ENCODE results near the gene DTX3L. TPM values are rescaled to one million over a fixed set of nuclear protein-coding genes. Genes with fewer than 3 reads are reported as not detected.
A peak's percentile ranks its signal among the peaks of the same experiment; 100 is the strongest.

DTX3L gene
- total and polyA plus RNA-seq, 2 of the 13 experiments (the other 11 are each of a cell fraction or from before 2014, with no cell fraction given) = 2.5 to 10.9 TPM

GRCh38 chr3:122572940-122573412 lies 8.8 kb downstream of the DTX3L start (continued):
- TF ChIP-seq SNAPC4 (CRISPR knock-in tag; IDR thresholded peaks at IDR 0.05) (no peak), ZNF496 (CRISPR knock-in tag; IDR thresholded peaks at IDR 0.05; ENCODE audit: insufficient replicate concordance) (no peak), HOXA9 (CRISPR knock-in tag; IDR thresholded peaks at IDR 0.05; ENCODE audit: borderline replicate concordance) (no peak), MZF1 (CRISPR knock-in tag; IDR thresholded peaks at IDR 0.05; ENCODE audit: borderline replicate concordance) (no peak), RXRB (CRISPR knock-in tag; IDR thresholded peaks at IDR 0.05; ENCODE audit: borderline replicate concordance) (peak; percentile 72), GTF2F1 (IDR thresholded peaks at IDR 0.05; ENCODE audit: low read length) (no peak), ZKSCAN5 (CRISPR knock-in tag; IDR thresholded peaks at IDR 0.05) (peak; percentile 91), HMGXB3 (CRISPR knock-in tag; IDR thresholded peaks at IDR 0.05; ENCODE audit: borderline replicate concordance) (no peak; the same call in 1 of the 2 replicates), ZNF280D (CRISPR knock-in tag; IDR thresholded peaks at IDR 0.05) (no peak), ZNF839 (CRISPR knock-in tag; IDR thresholded peaks at IDR 0.05; ENCODE audit: borderline replicate concordance) (no peak), NR0B2 (CRISPR knock-in tag; IDR thresholded peaks at IDR 0.05) (no peak), ZNF414 (CRISPR knock-in tag; IDR thresholded peaks at IDR 0.05) (no peak)

Data from HepG2 (cell line).